HG03378 (cell line): ENCODE measurements around the gene HES1.
A peak's percentile ranks its signal among the peaks of the same experiment; 100 is the strongest.
"Not testable (repeated sequence)": the region's sequence is repeated elsewhere in the genome, so short reads cannot be mapped to it uniquely, and the experiment has no call there.

Source experiments
- ATAC-seq: cut with Tn5 transposase; IDR thresholded peaks from one replicate; pipeline ENCODE4 v1.9.1; 2021; ENCODE audit warnings: mild to moderate bottlenecking, moderate library complexity; ENCODE audit not compliant: unreplicated experiment

HES1 gene, protein sequence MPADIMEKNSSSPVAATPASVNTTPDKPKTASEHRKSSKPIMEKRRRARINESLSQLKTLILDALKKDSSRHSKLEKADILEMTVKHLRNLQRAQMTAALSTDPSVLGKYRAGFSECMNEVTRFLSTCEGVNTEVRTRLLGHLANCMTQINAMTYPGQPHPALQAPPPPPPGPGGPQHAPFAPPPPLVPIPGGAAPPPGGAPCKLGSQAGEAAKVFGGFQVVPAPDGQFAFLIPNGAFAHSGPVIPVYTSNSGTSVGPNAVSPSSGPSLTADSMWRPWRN

DNA sequence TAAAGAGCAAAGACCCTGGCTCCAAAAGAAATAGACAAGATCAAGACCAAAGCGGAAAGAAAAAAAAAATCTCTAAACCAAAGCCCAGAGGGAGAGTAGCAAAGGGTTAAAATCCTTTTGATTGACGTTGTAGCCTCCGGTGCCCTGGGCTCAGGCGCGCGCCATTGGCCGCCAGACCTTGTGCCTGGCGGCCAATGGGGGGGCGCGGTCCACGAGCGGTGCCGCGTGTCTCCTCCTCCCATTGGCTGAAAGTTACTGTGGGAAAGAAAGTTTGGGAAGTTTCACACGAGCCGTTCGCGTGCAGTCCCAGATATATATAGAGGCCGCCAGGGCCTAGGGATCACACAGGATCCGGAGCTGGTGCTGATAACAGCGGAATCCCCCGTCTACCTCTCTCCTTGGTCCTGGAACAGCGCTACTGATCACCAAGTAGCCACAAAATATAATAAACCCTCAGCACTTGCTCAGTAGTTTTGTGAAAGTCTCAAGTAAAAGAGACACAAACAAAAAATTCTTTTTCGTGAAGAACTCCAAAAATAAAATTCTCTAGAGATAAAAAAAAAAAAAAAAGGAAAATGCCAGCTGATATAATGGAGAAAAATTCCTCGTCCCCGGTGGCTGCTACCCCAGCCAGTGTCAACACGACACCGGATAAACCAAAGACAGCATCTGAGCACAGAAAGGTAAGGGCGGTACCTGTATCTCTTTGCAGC, at the start of gene HES1:
HES1 (plus strand) TSS at position 343 of the 713 bp plus-strand sequence; CDS start at position 576, 233 bp downstream.
- no peak for ATAC-seq

DNA sequence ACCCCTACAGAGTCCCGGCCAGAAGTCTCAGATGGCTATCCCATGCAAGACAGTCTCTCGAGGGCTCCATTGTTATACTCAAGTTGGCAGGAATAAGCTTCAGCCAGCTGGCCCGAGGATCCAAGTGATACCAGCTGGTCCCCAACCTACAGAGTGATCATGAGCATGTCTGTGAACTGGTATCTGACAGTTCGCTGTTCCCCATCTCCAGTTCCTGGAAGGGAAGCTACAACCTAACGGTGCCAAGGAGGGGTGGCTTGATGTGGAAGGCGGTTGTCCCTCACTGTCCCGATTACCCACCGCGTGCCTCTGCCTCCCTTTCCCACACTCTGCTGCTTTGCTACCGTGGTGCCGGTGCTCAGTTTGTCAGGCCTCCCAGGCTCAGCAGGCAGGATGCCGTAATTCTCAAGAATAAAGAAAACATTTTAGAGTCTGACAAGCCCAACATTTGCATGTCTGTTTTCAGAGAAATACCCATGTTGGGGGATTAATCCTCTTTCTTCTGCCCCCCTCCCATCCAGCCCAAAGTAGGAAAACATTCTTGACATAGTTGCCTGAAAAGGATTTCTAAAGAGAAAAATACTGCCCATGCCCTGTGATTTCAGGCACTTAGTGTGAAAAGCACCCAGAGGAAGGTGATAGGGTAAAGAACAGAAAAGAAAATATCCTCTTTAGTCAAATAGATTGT, 49.4 kb upstream of the HES1 start:
- ATAC-seq = no peak

DNA sequence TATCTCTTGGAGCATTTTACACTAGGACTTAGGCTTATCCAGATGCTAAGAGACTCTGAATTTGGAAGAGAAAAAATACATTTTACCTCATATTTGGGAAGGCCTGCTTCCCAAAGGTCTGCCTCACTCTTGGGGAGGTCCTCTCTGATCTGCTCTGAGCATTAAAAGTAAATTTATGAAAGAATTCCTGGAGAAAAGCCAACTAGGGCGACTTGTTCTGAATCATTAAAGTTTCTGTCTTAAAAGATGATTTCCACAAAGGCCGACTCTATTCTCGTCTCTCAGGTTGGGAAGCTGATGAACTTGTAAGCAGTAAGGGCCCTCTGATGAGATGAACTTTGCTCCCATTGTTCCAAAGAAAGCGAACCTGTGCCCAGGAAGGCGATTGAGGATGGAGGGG, 48.7 kb upstream of the HES1 start:
- ATAC-seq = no peak

DNA sequence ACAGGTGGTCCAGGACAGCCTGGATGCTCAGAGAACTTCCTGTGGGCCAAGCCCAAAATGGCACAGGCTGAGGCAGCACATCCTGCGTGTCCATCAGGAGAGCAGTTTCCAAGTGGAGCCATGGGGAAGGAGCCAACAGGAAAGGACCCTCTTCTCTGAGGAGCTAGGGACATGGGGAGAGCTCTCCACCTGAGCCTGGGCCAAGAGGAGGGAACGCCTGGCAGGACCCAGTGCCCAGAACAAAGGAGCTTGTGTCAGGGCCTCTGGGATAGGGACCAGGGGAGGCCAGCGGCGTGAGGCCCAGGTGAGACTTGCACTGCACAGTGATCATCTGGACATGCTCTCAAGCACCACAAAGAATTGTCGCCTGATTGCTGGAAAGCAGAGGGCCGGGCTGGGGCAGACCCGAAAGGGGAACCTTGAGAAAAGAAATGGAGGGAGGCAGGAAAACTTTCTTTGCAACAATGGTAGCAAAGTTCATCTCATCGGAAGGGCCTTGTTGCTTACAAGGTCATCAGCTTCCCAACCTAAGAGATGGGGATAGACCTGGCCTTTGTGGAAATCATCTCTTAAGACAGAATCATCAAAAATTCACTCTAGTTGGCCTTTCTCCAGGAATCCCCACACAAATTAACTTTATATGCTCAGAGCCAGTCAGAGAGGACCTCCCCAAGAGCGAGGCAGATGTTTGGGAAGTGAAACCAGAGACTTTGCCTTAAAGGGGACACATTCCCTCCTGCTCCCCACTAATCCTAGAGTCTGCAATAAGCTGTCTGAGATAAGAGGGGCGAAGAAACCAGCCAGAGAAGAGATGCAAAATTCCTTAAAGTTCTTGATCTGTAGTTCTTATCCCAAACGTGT, 47.7 kb upstream of the HES1 start:
- no peak for ATAC-seq

DNA sequence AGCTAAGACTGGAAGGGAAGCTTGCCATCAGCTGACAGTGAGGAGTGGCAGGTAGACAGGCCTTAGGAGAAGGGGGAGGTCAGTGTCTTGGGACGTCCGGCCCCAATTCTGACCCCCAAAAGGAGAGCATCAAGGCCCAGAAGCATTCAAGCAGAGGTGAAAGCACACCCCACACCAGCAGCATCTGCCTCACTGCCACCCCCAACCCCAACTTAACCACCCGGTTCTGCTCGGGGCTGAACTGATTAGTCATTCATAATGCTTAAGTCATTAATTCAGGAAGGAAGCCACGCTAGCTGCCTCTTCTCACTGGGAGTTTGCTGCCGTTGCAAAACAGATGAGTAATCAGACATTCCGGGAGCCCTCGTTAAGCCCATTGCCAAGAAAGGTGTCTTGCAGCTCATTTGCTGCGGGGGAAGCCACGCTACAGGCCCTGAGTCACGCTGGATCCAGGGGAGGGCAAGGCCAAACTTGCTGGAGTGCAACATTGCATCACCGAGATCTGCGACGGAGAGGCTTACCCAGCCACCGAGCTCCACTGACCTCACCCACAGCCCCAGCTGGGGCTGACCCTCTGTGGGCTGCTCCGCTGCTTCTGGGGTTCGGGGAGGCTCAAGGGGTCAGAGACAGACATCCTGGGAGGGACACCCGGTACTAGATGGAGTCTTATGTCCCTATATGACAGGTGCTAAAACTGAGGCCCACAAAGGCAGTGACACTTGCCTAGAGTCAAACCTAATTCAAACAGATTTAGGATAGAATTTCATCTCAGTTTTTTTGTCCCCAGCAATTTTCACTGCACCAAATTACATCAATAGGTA, 46.4 kb upstream of the HES1 start:
- peak; percentile 68 for ATAC-seq

DNA sequence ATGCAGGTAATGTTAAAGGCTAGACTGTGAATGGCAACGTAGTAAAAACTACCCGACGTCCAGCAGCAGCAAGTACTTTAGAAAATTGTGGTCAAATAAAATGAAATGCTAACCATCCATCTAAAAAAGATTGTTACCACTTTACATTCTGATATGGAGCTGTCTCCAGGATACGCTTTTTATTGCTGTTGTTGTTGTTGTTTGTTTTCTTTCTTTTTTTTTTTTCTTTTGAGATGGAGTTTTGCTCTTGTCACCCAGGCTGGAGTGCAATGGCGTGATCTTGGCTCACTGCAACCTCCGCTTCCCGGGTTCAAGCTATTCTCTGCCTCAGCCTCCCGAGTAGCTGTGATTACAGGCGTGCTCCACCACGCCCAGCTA, 45.8 kb upstream of the HES1 start:
- not testable (repeated sequence) for ATAC-seq

DNA sequence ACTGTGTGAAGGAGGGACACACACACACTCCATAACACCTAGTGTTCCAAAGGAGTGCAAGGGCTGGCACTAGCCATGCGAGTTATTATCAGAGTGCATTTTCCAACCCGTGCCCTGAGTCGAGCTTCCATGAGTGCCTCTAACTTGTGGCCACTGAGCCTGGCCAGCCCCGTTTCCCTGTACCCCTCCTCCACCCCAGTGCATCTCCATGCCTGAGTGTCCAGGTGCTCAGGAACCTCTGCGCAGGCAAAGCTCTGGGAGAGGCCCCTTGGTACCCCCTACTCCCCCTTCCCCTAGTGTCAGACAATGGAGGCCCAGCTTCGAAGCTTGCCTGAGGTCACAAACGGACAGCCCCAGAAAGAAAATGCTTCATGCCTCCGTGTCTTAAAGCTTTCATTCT, 45.2 kb upstream of the HES1 start:
- ATAC-seq = no peak

DNA sequence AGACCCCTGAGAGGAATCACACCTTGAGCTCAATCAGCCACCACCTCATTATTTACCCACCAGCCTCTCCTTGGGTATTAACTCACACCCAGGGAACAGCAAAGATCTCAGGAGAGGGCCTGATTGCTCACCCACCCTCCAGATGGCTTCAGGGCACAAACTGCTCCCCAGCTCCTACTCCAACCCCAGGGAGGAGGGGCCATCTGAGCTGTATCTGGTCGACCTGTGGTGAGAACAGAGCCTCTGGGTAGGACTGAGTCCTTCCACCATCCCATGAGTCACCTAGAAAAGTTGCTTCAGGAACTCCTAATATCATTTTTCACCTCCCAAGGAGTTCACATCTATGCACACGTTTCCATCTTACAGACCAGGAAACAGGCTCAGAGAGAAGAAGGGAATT, 44.8 kb upstream of the HES1 start:
- no peak for ATAC-seq

DNA sequence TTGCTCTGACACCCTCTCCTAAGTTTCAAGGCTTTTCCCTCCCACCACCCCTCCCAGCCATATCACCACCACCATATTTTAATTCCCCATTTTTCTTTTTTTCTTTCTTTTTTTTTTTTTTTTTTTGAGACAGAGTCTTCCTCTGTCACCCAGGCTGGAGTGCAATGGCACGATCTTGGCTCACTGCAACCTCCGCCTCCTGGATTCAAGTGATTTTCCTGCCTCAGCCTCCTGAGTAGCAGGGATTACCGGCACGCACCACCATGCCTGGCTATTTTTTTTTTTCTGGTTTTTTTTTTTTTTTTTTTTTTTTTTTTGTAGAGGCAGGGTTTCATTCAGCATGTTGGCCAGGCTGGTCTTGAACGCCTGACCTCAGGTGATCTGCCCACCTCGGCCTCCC, 44.1 kb upstream of the HES1 start:
- not testable (repeated sequence) for ATAC-seq

DNA sequence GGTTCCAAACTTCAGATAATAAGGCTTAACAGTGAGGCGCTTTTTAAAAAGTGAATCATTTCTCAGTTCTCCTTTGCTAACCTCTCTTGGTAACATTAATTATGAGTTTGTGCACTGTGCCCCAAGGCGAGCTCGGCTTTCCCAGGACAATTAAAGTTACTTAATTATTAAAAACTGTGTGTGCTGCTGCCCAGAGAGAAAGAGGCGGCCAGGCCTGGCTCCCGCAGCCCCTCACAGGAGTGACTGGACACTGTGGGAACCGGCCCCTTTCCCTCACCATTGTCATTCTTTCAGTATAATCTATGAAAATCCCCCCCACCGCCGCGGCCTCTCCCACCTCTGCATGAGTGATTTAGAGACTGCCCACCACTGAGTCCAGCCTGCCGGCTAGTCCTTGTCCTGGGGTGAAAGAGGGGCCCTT, 43.1 kb upstream of the HES1 start:
- no peak for ATAC-seq

DNA sequence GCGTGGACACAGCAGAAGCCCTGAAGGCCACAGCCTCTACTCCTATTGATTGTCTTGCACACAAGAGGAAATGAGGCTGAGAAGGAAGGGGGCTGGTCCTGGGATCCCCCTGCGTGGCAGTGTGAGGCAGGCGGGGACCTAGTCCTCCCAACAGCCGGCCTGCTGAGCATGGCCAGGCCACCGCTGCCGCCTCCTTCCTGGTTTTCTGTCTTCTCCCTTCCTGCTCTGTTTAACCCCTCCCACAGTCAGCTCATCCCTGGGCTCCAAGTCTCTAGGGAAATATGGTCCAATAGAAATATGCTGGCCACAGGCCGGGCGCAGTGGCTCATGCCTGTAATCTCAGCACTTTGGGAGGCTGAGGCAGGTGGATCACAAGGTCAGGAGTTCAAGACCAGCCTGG, 42.1 kb upstream of the HES1 start:
- no peak for ATAC-seq

DNA sequence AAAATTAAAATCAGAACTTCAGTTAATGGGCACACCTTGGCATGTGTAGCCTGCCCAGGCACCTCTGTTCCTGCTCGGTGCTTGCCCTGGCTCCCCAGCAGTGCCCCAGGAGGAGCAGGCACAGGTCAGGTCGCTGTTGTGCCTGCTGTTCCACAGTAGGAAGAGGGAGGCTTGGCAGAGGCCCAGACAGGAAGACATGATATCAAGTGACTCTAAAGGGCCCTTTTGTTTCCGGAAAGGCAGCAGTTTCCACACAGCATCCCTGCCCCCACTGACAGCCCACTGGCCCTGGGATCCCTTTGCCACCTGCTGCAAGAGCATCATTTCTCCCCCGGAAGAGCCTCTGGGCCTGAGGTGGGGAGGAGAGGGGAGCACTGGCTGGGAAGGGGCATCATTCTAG, 40.5 kb upstream of the HES1 start:
- ATAC-seq = no peak

DNA sequence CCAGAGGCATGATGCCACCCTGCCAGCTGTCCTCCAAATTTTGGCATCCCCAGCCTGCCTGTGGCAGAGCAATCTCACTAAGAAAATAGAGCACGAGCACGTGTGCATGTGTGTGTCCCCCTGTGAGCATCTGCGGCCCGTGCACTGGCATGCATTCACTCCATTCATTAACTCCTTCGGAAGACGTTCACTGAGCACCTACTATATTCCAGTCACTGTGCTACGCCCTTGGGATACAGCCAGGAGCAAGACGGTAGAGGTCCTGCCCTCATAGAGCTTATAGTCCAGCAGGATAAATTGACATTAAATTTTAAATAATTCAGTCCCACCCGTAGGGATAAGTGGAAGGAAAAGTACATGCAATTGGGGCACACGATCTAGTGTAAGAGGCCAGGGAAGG, 40.0 kb upstream of the HES1 start:
- ATAC-seq = no peak

DNA sequence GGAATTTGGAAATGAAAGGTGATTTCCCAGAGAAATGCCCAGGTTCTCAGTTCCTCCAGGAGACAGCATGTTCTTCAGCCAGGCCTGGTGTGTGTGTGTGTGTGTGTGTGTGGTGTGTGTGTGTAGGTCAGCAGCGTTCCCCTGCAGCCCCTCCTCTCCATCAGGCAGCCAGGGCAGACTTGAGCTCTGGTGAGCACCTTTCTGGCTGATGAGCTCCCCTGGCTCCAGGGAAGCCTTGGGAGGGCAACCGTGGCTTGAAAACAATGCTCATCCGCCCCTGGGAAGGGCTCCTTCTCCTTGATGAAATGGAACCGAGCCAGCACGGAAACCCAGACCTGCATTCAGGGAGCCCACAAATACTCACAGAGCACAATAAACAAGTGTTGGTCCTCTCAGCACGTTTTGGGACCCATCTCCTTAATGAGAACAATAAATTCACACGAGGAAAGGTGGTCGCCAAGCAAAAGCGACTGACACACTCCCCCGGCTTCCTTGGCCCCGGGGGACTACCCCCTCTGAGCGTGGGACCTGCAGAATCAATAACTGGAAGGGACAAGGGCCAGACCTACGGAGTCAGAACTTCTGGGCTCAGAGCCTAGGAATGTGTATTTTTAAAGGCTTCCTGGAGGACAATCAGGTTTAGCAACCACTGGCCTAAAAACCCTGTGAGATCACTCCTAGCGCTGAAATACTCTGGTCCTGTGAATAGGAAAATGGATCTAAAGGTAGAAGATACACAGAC, 38.6 kb upstream of the HES1 start:
- no peak for ATAC-seq

DNA sequence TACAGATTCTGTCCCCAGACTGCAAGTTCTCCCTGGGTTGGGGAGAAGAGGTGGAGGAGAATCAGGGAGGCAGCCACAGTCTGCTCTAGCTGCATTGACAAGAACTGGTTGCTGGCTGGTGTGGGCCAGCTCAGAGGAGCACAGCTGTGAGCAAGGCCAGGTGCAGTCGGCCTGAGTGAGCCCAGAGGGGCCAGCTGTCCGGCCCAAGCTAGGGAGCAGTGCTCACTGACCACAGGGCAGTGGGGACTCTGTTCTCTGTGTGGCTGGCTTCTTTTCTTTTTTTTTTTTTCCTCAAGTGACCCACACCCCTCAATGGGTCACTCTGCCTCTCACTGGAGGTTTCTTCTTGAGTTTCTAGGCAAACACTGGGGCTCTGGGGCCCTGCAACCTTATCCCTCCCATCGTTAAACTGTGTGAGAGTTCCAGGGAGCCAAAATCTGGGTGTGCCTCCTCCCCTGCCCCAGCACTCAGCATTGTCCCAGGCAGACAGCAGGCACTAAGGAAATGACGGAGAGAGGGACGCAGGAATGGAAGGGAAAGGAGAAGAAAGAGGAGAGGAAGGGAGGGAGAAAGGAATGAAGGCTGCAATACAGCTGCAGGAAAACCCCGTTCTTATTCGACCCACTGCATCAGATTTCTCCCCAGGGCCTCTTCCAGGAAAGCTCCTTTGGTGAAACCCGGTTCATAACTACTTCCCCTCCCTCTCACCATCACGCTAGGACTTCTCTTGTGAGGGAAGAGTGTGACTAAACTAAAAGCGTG, 37.7 kb upstream of the HES1 start:
- ATAC-seq = no peak

DNA sequence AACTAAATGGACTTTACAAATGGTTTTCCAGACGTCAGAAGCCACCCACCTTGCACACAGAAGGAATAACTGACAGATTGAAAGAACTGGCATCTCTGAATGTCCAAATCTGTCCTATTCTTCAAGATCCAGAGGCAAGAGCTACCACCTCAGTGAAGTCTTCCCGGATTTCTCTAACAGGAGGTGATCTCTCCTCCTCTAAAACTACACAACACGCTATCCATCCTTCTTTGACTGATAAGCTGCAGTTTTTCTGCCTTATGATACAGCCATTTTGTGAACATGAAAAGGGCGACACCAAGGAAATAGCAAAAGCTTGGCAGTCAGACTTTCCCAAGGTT, 37.1 kb upstream of the HES1 start:
- no peak for ATAC-seq

DNA sequence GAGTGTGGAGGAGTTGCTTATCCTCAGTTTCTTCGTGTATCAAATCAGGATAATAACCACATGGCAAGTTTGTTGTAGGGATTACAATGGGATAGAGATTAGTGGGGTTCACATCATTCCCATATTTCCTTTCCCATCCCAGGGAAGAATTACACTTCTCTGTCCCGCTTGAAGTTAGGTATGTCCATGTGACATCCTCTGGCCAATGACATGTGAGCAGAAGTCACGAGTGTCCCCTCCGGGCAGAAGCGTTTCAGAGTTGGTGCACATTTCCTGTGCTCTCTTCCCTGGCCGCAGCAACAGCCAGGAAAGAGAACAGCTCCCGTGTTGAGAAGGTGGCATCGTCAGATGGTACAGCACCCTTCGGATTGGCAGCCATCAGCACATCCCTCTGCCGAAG, 36.7 kb upstream of the HES1 start:
- no peak for ATAC-seq

DNA sequence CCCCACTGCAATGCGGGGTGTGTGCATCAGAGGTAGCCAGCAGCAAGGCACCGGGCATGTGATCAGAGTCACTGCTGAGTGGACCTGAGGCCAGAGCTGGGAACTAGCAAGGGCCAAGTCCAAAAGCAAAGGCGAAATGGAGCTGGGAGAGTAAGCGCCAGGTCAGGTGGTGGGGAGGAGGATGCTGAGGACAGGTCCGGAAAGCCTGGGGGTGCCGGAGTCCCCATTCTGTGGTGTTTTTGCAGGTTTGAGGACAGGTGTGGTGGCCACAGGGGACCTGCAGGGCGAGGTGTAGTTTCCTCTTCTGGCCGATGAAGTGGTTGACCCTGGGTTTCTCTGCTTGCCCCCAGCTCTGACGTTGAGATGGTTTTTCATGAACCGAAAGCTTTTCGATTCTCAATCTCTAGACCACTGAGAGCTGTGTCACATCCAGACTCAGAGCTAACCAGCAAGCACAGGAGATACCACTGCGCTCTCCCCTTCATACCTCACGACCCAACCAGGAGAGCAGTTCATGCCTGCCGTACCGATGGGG, 35.0 kb upstream of the HES1 start:
- ATAC-seq = peak; percentile 85
